Muscle layer of colon (tissue), 2 donors: ENCODE measurements around the gene ARRB2.
A peak's percentile ranks its signal among the peaks of the same experiment; 100 is the strongest.

Experiments used
- H3K27ac ChIP-seq: one replicate; pipeline ENCODE4 v1.7.0; 2013; ENCODE audit warnings: low read depth, mild to moderate bottlenecking, low read length, moderate library complexity
- H3K27me3 ChIP-seq, 2 donors: one replicate each; pipeline ENCODE4 v1.7.0; 2013; ENCODE audit warnings: low read length in 2 of 2, mild to moderate bottlenecking in 2 of 2; ENCODE audit not compliant: insufficient read depth in 2 of 2, control insufficient read depth in 1 of 2
- H3K36me3 ChIP-seq: one replicate; pipeline ENCODE4 v1.7.0; 2013; ENCODE audit warnings: mild to moderate bottlenecking, low read length; ENCODE audit not compliant: insufficient read depth
- H3K4me1 ChIP-seq: one replicate; pipeline ENCODE4 v1.7.0; 2013; ENCODE audit warnings: mild to moderate bottlenecking, low read length; ENCODE audit not compliant: insufficient read depth
- H3K4me3 ChIP-seq, 2 donors: one replicate each; pipeline ENCODE4 v1.7.0; 2013; ENCODE audit warnings: low read length in 2 of 2, low read depth in 1 of 2, mild to moderate bottlenecking in 1 of 2, moderate library complexity in 1 of 2
- H3K9ac ChIP-seq: one replicate; pipeline ENCODE4 v1.7.0; 2013; ENCODE audit warnings: low read length
- H3K9me3 ChIP-seq: one replicate; pipeline ENCODE4 v1.7.0; 2013; ENCODE audit warnings: mild to moderate bottlenecking, low read length
- donor health status: abdominal sarcoma.
- donor health status: Adenocarcinoma of cecum.

Gene ARRB2

GRCh38 chr17:4709794-4710692 is at the start of gene ARRB2:
ARRB2 (plus strand) TSS chr17:4710632; CDS start chr17:4710722, 90 bp downstream.
- Histone ChIP-seq H3K27ac (peak within 1 kb of the TSS; percentile 85), H3K9ac (peak within 1 kb of the TSS; percentile 68), H3K9me3 (no peaks in the 10 kb centered on the region), H3K27me3 (no peaks in the 10 kb centered on the region), H3K4me1 (peaks cover 16% of the 10 kb centered on the region), H3K4me3 (peak within 1 kb of the TSS; percentile 70 to 80), H3K36me3 (no peaks in the 10 kb centered on the region)

DNA sequence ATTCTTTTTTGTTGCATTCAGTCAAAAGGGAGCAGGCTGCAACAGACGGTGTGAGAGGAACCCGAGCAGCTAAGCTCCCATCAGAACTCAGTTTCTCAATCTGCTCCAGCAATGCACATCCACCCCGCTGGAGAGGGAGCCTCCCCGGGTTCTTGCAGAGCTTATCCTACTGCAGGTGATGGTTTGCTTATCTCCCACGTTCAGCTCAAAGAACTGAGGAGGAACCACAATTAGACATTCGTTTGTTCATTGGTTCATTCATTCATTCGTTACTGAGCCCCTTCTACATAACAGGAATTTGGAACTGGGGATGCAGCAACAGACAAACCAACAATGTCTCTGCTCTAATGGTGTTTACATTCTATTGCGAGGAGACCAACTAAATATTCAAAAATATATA is 46.7 kb upstream of the ARRB2 start:
- H3K36me3 ChIP-seq = no peaks in the 10 kb centered on the region
- no peak overlapping the region for H3K4me3 ChIP-seq
- H3K27ac ChIP-seq = no peak overlapping the region
- H3K27me3 ChIP-seq = peaks cover 0 to 7% of the 10 kb centered on the region in 2 donors
- H3K9me3 ChIP-seq = no peaks in the 10 kb centered on the region
- H3K4me1 ChIP-seq = no peaks in the 10 kb centered on the region
- no peak overlapping the region for H3K9ac ChIP-seq

GRCh38 chr17:4664230-4664629 is 46.2 kb upstream of the ARRB2 start:
- H3K4me1 ChIP-seq = no peaks in the 10 kb centered on the region
- no peak overlapping the region for H3K4me3 ChIP-seq
- H3K27ac ChIP-seq = no peak overlapping the region
- no peaks in the 10 kb centered on the region for H3K9me3 ChIP-seq
- H3K27me3 ChIP-seq = peaks cover 0 to 7% of the 10 kb centered on the region in 2 donors
- H3K36me3 ChIP-seq = no peaks in the 10 kb centered on the region
- H3K9ac ChIP-seq = no peak overlapping the region

DNA sequence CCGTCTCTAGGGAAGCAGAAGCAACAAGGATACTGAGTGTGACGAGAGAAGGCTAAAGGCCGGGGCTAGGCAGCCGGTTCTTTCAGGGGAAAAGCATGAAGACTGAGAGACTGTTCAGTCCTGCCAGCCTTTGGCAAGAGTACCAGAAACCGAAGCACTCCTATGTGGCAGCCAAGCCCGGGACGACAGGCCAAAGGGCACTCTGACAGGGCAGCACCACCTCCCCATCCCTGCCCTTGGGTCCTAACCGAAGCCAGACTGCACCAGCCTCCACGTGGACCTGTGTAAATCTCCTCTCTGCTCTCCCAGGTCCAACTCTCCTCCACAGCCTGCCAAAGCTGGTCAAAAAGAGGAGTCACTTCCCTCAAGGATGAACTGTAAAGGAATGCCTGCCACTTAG is 45.4 kb upstream of the ARRB2 start:
- Histone ChIP-seq H3K36me3 (no peaks in the 10 kb centered on the region), H3K4me1 (no peaks in the 10 kb centered on the region), H3K9ac (no peak overlapping the region), H3K27ac (no peak overlapping the region), H3K4me3 (no peak overlapping the region), H3K27me3 (peaks cover 0 to 7% of the 10 kb centered on the region in 2 donors), H3K9me3 (no peaks in the 10 kb centered on the region)

- Histone ChIP-seq H3K27me3 (peaks cover 0 to 7% of the 10 kb centered on the region in 2 donors), H3K4me3 (no peak overlapping the region), H3K36me3 (peaks cover 6% of the 10 kb centered on the region), H3K9ac (no peak overlapping the region), H3K4me1 (no peaks in the 10 kb centered on the region), H3K27ac (no peak overlapping the region), H3K9me3 (no peaks in the 10 kb centered on the region)
Observed at GRCh38 chr17:4666296-4666695, 44.1 kb upstream of the ARRB2 start.

DNA sequence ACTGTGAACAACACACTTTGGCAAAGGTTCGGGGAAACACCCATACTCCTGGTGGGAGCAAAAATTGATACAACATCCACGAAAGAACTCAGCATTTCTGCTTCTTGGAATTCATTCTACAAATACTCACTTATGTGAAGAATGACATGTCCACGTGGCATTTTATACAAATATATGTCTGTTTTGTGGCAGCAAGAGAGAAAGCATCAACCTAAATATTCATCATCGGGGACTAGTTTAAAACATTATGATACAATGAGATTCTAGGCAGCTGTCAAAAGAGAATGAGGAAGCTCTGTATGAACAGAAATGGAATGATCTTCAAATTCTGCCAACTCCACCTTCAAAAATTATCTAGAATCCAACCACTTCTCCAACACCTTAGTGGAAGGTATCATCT is 43.3 kb upstream of the ARRB2 start:
- H3K27ac ChIP-seq = no peak overlapping the region
- no peak overlapping the region for H3K4me3 ChIP-seq
- H3K4me1 ChIP-seq = no peaks in the 10 kb centered on the region
- peaks cover 6% of the 10 kb centered on the region for H3K36me3 ChIP-seq
- no peak overlapping the region for H3K9ac ChIP-seq
- H3K27me3 ChIP-seq = peaks cover 0 to 7% of the 10 kb centered on the region in 2 donors
- no peaks in the 10 kb centered on the region for H3K9me3 ChIP-seq

GRCh38 chr17:4672055-4672630 is 38.3 kb upstream of the ARRB2 start:
- Histone ChIP-seq H3K36me3 (peaks cover 42% of the 10 kb centered on the region), H3K4me3 (no peak overlapping the region), H3K9ac (no peak overlapping the region), H3K4me1 (no peaks in the 10 kb centered on the region), H3K27me3 (no peaks in the 10 kb centered on the region), H3K27ac (no peak overlapping the region), H3K9me3 (no peaks in the 10 kb centered on the region)

- no peaks in the 10 kb centered on the region for H3K9me3 ChIP-seq
- peaks cover 47% of the 10 kb centered on the region for H3K36me3 ChIP-seq
- H3K4me3 ChIP-seq = no peak overlapping the region
- H3K9ac ChIP-seq = no peak overlapping the region
- no peak overlapping the region for H3K27ac ChIP-seq
- no peaks in the 10 kb centered on the region for H3K4me1 ChIP-seq
- H3K27me3 ChIP-seq = no peaks in the 10 kb centered on the region
Observed at GRCh38 chr17:4672751-4673150, 37.7 kb upstream of the ARRB2 start.

- Histone ChIP-seq H3K4me1 (no peaks in the 10 kb centered on the region), H3K9me3 (no peaks in the 10 kb centered on the region), H3K27me3 (no peaks in the 10 kb centered on the region), H3K27ac (no peak overlapping the region), H3K9ac (no peak overlapping the region), H3K36me3 (peaks cover 48% of the 10 kb centered on the region), H3K4me3 (no peak overlapping the region)
Observed at GRCh38 chr17:4673169-4673568, 37.3 kb upstream of the ARRB2 start.

GRCh38 chr17:4673986-4674684 is 36.3 kb upstream of the ARRB2 start:
- no peaks in the 10 kb centered on the region for H3K4me1 ChIP-seq
- peaks cover 53% of the 10 kb centered on the region for H3K36me3 ChIP-seq
- H3K9me3 ChIP-seq = no peaks in the 10 kb centered on the region
- no peak overlapping the region for H3K4me3 ChIP-seq
- no peaks in the 10 kb centered on the region for H3K27me3 ChIP-seq
- H3K27ac ChIP-seq = no peak overlapping the region
- H3K9ac ChIP-seq = no peak overlapping the region

- Histone ChIP-seq H3K27me3 (no peaks in the 10 kb centered on the region), H3K27ac (no peak overlapping the region), H3K9me3 (no peaks in the 10 kb centered on the region), H3K4me3 (no peak overlapping the region), H3K9ac (no peak overlapping the region), H3K36me3 (peaks cover 53% of the 10 kb centered on the region), H3K4me1 (no peaks in the 10 kb centered on the region)
Observed at GRCh38 chr17:4674685-4674998, 35.8 kb upstream of the ARRB2 start.
